OCI-LY3 (cell line): ENCODE measurements around the gene KIAA0930.

Source experiments
- H2AFZ ChIP-seq: fragments of 200-600, 300-600 bp; shearing (Covaris generic); 2 replicates; pipeline ENCODE4 v1.6.0; 2014; ENCODE audit warnings: antibody characterized with exemption, low read depth, low read length
- H3K27ac ChIP-seq: fragments of 200-600, 300-600 bp; sonication (generic); 2 replicates; pipeline ENCODE4 v1.5.1; 2014; ENCODE audit warnings: mild to moderate bottlenecking, low read length, moderate library complexity, mixed read lengths
- H3K27me3 ChIP-seq: fragments of 200-600, 300-600 bp; sonication (generic); 2 replicates; pipeline ENCODE4 v1.6.1; 2014; ENCODE audit warnings: low read depth, low read length, mixed read lengths
- H3K36me3 ChIP-seq: fragments of 200-600, 300-600 bp; sonication (generic); replicated peaks from 2 replicates; pipeline ENCODE3; 2014; ENCODE audit warnings: low read depth, low read length, mixed read lengths
- H3K4me1 ChIP-seq: fragments of 300-600, 200-600 bp; sonication (generic); 2 replicates; pipeline ENCODE4 v1.6.1; 2014; ENCODE audit warnings: low read length, mixed read lengths
- H3K4me2 ChIP-seq: fragments of 200-600, 300-600 bp; sonication (generic); 2 replicates; pipeline ENCODE4 v1.6.1; 2014; ENCODE audit warnings: low read length, mixed read lengths
- H3K4me3 ChIP-seq: fragments of 300-600, 200-600 bp; sonication (generic); 2 replicates; pipeline ENCODE4 v1.5.1; 2014; ENCODE audit warnings: antibody characterized with exemption, mild to moderate bottlenecking, low read length, moderate library complexity
- H3K79me2 ChIP-seq: fragments of 300-600, 200-600 bp; shearing (Covaris generic); 2 replicates; pipeline ENCODE4 v1.6.1; 2014; ENCODE audit warnings: mild to moderate bottlenecking, low read length, mixed read lengths
- H3K9ac ChIP-seq: fragments of 300-600, 200-600 bp; shearing (Covaris generic); 2 replicates; pipeline ENCODE4 v1.6.0; 2014; ENCODE audit warnings: mild to moderate bottlenecking, low read length, moderate library complexity
- H3K9me3 ChIP-seq: fragments of 200-600, 300-600 bp; shearing (Covaris generic); 2 replicates; pipeline ENCODE4 v1.6.1; 2014; ENCODE audit warnings: low read length, mixed read lengths; ENCODE audit not compliant: insufficient read depth
- H4K20me1 ChIP-seq: fragments of 200-600, 300-600 bp; sonication (generic); 2 replicates; pipeline ENCODE4 v1.6.1; 2016; ENCODE audit warnings: low read length, mixed read lengths; ENCODE audit not compliant: insufficient read depth
- EZH2phosphoT487 ChIP-seq: fragments of 200-600 bp; shearing (Covaris generic); IDR thresholded peaks from 2 replicates; pipeline ENCODE4 v1.6.1; 2018; ENCODE audit warnings: antibody characterized with exemption, mixed run types, low read depth
- TF ChIP-seq, protein P1 (sequence below): fragments of 200-600, 300-600 bp; sonication (generic); IDR thresholded peaks from 2 replicates; pipeline ENCODE4 v1.5.1; 2014; ENCODE audit warnings: antibody characterized with exemption, low read length, low read depth

Gene KIAA0930

GRCh38 chr22:45276507-45277105 lies 35.9 kb upstream of the KIAA0930 start:
- H3K4me1 ChIP-seq, result peaks cover 20% of the 10 kb centered on the region
- H3K36me3 ChIP-seq, result no peaks in the 10 kb centered on the region
- H3K4me2 ChIP-seq, result no peak overlapping the region
- no peak overlapping the region for H3K9ac ChIP-seq
- H3K9me3 ChIP-seq, result no peaks in the 10 kb centered on the region
- H2AFZ ChIP-seq, result no peak overlapping the region
- H3K4me3 ChIP-seq, result no peak overlapping the region
- peaks cover 11% of the 10 kb centered on the region for H3K27me3 ChIP-seq
- H3K79me2 ChIP-seq, result no peaks in the 10 kb centered on the region
- no peaks in the 10 kb centered on the region for H4K20me1 ChIP-seq
- TF ChIP-seq EZH2phosphoT487, result no peak
- TF ChIP-seq, protein P1, sequence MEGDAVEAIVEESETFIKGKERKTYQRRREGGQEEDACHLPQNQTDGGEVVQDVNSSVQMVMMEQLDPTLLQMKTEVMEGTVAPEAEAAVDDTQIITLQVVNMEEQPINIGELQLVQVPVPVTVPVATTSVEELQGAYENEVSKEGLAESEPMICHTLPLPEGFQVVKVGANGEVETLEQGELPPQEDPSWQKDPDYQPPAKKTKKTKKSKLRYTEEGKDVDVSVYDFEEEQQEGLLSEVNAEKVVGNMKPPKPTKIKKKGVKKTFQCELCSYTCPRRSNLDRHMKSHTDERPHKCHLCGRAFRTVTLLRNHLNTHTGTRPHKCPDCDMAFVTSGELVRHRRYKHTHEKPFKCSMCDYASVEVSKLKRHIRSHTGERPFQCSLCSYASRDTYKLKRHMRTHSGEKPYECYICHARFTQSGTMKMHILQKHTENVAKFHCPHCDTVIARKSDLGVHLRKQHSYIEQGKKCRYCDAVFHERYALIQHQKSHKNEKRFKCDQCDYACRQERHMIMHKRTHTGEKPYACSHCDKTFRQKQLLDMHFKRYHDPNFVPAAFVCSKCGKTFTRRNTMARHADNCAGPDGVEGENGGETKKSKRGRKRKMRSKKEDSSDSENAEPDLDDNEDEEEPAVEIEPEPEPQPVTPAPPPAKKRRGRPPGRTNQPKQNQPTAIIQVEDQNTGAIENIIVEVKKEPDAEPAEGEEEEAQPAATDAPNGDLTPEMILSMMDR, result no peak
- no peak overlapping the region for H3K27ac ChIP-seq

DNA sequence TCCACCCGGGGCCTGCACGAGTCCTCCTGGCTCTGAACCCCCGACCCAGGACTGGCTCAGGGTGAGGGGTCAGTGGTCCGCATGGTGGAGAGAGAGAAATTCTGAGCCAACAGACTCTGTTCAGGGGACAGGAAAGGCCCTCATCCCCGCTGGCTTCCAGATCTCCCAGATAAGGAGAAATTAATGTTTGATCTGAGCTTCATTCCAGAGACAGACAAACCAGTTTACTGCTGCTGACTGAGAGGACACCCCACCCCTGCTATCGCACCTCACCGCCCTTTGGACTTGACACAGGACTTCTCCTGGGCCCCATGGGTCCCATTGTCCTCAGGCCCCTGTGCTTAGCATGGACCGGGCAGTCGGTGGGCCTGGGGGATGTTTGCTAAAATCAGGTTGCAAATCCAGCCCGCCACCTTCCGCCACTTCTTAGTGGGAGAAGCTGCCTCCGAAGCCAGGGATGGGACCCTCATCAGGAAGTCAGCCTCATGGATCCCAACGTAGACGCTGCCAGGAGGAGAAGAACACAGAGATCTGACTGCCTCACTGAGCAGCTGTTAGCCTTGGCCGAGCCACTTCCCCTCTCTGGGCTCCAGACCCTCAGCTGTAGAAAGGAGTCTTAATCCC lies 32.9 kb upstream of the KIAA0930 start:
- H3K4me3 ChIP-seq, result no peak overlapping the region
- H3K4me2 ChIP-seq, result no peak overlapping the region
- peaks cover 10% of the 10 kb centered on the region for H3K4me1 ChIP-seq
- H4K20me1 ChIP-seq, result no peaks in the 10 kb centered on the region
- TF ChIP-seq, protein P1, result no peak
- no peak for TF ChIP-seq EZH2phosphoT487
- H3K9ac ChIP-seq, result no peak overlapping the region
- H3K27ac ChIP-seq, result no peak overlapping the region
- H3K27me3 ChIP-seq, result peaks cover 27% of the 10 kb centered on the region
- H3K36me3 ChIP-seq, result no peaks in the 10 kb centered on the region
- no peaks in the 10 kb centered on the region for H3K79me2 ChIP-seq
- no peaks in the 10 kb centered on the region for H3K9me3 ChIP-seq
- no peak overlapping the region for H2AFZ ChIP-seq

DNA sequence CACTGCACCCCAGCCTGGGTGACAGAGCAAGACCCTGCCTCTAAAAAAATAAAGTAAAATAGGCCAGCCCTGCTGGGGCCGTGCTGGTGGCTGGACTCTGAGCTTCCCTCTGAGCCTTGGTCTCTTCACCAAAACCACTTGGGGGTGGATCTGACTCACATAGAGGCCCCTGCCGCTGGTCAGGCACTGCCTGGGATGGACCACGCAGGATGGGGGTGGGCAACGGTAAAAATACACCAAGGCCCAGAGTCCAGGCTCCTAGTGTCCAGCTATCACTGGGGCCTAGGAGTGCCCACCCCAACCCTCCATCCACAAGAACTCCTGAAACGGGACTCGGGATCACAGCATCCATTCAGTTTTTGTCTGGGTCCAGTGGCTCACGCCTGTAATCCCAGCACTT lies 31.8 kb upstream of the KIAA0930 start:
- Histone ChIP-seq H4K20me1 (no peaks in the 10 kb centered on the region), H3K4me3 (no peak overlapping the region), H2AFZ (no peak overlapping the region), H3K27ac (no peak overlapping the region), H3K9ac (no peak overlapping the region), H3K27me3 (peaks cover 30% of the 10 kb centered on the region), H3K9me3 (no peaks in the 10 kb centered on the region), H3K4me1 (peaks cover 10% of the 10 kb centered on the region), H3K4me2 (no peak overlapping the region), H3K79me2 (no peaks in the 10 kb centered on the region), H3K36me3 (no peaks in the 10 kb centered on the region)
- no peak for TF ChIP-seq EZH2phosphoT487
- TF ChIP-seq, protein P1, result no peak

- TF ChIP-seq, protein P1, result no peak
- no peak for TF ChIP-seq EZH2phosphoT487
- no peak overlapping the region for H3K27ac ChIP-seq
- no peaks in the 10 kb centered on the region for H3K79me2 ChIP-seq
- H3K4me1 ChIP-seq, result peaks cover 10% of the 10 kb centered on the region
- H3K27me3 ChIP-seq, result peaks cover 33% of the 10 kb centered on the region
- H4K20me1 ChIP-seq, result no peaks in the 10 kb centered on the region
- H3K9ac ChIP-seq, result no peak overlapping the region
- no peak overlapping the region for H3K4me2 ChIP-seq
- no peaks in the 10 kb centered on the region for H3K36me3 ChIP-seq
- H3K4me3 ChIP-seq, result no peak overlapping the region
- no peaks in the 10 kb centered on the region for H3K9me3 ChIP-seq
- H2AFZ ChIP-seq, result no peak overlapping the region
These were observed 31.0 kb upstream of the KIAA0930 start for GRCh38 chr22:45271667-45272201.
